ENCODE results near the gene FAM163B.

The FAM163B gene

GRCh38 chr9:133615186-133615585 lies 6.0 kb upstream of the FAM163B start:
- peak; percentile 70 for DNase-seq

- no peak for DNase-seq
Observed at GRCh38 chr9:133614678-133615077, 5.5 kb upstream of the FAM163B start.

GRCh38 chr9:133614056-133614455 lies 4.9 kb upstream of the FAM163B start:
- DNase-seq: no peak

GRCh38 chr9:133613432-133613831 lies 4.2 kb upstream of the FAM163B start:
- DNase-seq: no peak

GRCh38 chr9:133612816-133613215 lies 3.6 kb upstream of the FAM163B start:
- no peak for DNase-seq

- no peak for DNase-seq
Observed at GRCh38 chr9:133612051-133612450, 2.9 kb upstream of the FAM163B start.

- DNase-seq: no peak
Observed at GRCh38 chr9:133610845-133611244, 1.7 kb upstream of the FAM163B start.

- no peak for DNase-seq
Observed at GRCh38 chr9:133608889-133609288, 300 bp downstream of the FAM163B start.

- DNase-seq: no peak
Observed at GRCh38 chr9:133608382-133608781, 807 bp downstream of the FAM163B start.

- DNase-seq: no peak
Observed at GRCh38 chr9:133607976-133608375, 1.2 kb downstream of the FAM163B start.

- DNase-seq: no peak
Observed at GRCh38 chr9:133607381-133607780, 1.8 kb downstream of the FAM163B start.

GRCh38 chr9:133606708-133607025 lies 2.5 kb downstream of the FAM163B start:
- DNase-seq: no peak

GRCh38 chr9:133605856-133606707 lies 3.1 kb downstream of the FAM163B start:
- no peak for DNase-seq

- no peak for DNase-seq
Observed at GRCh38 chr9:133605446-133605845, 3.7 kb downstream of the FAM163B start.

- no peak for DNase-seq
Observed at GRCh38 chr9:133604856-133605255, 4.3 kb downstream of the FAM163B start.

GRCh38 chr9:133604214-133604613 lies 5.0 kb downstream of the FAM163B start:
- DNase-seq: no peak

- peak; percentile 66 for DNase-seq
Observed at GRCh38 chr9:133603135-133603927, 5.9 kb downstream of the FAM163B start.

- no peak for DNase-seq
Observed at GRCh38 chr9:133602277-133602676, 6.9 kb downstream of the FAM163B start.

- no peak for DNase-seq
Observed at GRCh38 chr9:133601746-133602145, 7.4 kb downstream of the FAM163B start.

GRCh38 chr9:133600739-133601138 lies 8.4 kb downstream of the FAM163B start:
- DNase-seq: no peak

- DNase-seq: no peak
Observed at GRCh38 chr9:133599470-133600173, 9.6 kb downstream of the FAM163B start.

- DNase-seq: no peak
Observed at GRCh38 chr9:133598978-133599377, 10.2 kb downstream of the FAM163B start.

- no peak for DNase-seq
Observed at GRCh38 chr9:133597316-133597957, 11.8 kb downstream of the FAM163B start.
